ENCODE results near the gene TSC22D1. TPM values are rescaled to one million over a fixed set of nuclear protein-coding genes. Genes with fewer than 3 reads are reported as not detected.
A peak's percentile ranks its signal among the peaks of the same experiment; 100 is the strongest.

The TSC22D1 gene
- total and polyA plus RNA-seq, 2 of the 4 experiments (the other 2 are of a cell fraction): 30.8 to 42.2 TPM

DNA sequence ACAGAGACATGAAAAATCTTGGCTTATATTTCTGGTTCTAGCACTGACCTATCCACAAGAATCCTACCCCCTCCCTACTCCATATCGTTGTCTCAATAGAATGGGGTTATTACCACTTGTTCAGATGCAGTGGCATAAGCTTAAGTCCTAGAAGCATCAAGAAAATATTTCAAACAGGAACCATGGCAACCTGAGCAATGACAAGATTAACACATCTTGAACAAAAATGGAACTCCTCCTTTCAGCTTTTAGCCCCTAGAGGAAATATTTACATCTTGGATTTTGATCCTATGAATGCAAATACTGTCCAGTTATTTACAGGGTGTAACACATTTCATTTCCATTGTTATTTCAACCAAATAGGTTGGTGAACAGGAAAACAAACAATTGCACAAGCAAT, 46.1 kb upstream of the TSC22D1 start:
- no TSS peak for BruUV-seq (replicated peaks)
- Histone ChIP-seq H3K4me3 (ENCODE audit: insufficient read depth, low read depth, low read length) (no peak overlapping the region), H2BK120ac (ENCODE audit: low read depth, low read length) (no peak overlapping the region), H2AK9ac (replicated peaks; ENCODE audit: low read depth, low read length, poor library complexity) (no peak overlapping the region), H3K36me3 (ENCODE audit: control insufficient read depth, insufficient read depth, low read length) (no peaks in the 10 kb centered on the region), H3K23ac (ENCODE audit: low read depth, low read length) (no peak overlapping the region), H3K9me1 (ENCODE audit: insufficient read depth, low read length) (no peaks in the 10 kb centered on the region), H4K8ac (ENCODE audit: low read depth in 2 of 2, low read length in 2 of 2) (no peak overlapping the region), H3K56ac (ENCODE audit: extremely low read depth, insufficient read depth, low read length) (no peak overlapping the region), H3K14ac (replicated peaks; ENCODE audit: low read depth, low read length) (no peak overlapping the region), H3K27me3 (ENCODE audit: control insufficient read depth, insufficient read depth, low read length) (no peaks in the 10 kb centered on the region), H3K27ac (ENCODE audit: insufficient read depth, low read length) (no peak overlapping the region), H4K5ac (ENCODE audit: low read depth, low read length) (no peak overlapping the region; the same call in 1 of the 2 replicates), H2AFZ (replicated peaks; ENCODE audit: low read length, poor library complexity) (no peak overlapping the region), H4K91ac (ENCODE audit: insufficient read depth, low read depth, low read length) (no peak overlapping the region), H3K4me1 (ENCODE audit: control insufficient read depth, insufficient read depth, low read length) (peaks cover 3% of the 10 kb centered on the region; the same call in 1 of the 2 replicates), H2AK5ac (ENCODE audit: low read depth, low read length) (no peak overlapping the region), H3K18ac (ENCODE audit: low read depth, low read length) (no peak overlapping the region; the same call in 1 of the 2 replicates), H3K4ac (ENCODE audit: low read depth, low read length) (no peak overlapping the region), H4K20me1 (ENCODE audit: insufficient read depth, low read length) (no peaks in the 10 kb centered on the region), H2BK20ac (ENCODE audit: low read depth, low read length) (no peak overlapping the region; the same call in 1 of the 2 replicates), H3K9me3 (ENCODE audit: control insufficient read depth, insufficient read depth, low read length) (no peaks in the 10 kb centered on the region), H3K79me1 (ENCODE audit: low read depth in 1 of 2, low read length in 2 of 2) (no peaks in the 10 kb centered on the region), H3K4me2 (ENCODE audit: low read depth, low read length) (no peak overlapping the region), H3K9ac (ENCODE audit: low read depth, low read length) (no peak overlapping the region), H2BK15ac (ENCODE audit: low read depth, low read length) (peak overlapping the region; percentile 25; the same call in 1 of the 3 replicates), H2BK5ac (ENCODE audit: low read depth, low read length, poor library complexity, severe bottlenecking) (no peak overlapping the region)
- no CpG with 5 or more reads among the region's 1 CpG for WGBS, 2 experiments (ENCODE audit: extremely low coverage in 2 of 2, insufficient read length in 1 of 2)
- ATAC-seq (ENCODE audit: low read depth) (no peak), DNase-seq (no peak)
- in situ Hi-C loops (cut with MboI; ENCODE audit: low sequenced_read_pairs) (no loop called here), intact Hi-C loops (cut with micrococcal nuclease) (no loop called here), dilution Hi-C loops (cut with HindIII; ENCODE audit: low sequenced_read_pairs, unreplicated experiment) (no loop called here)
- POLR2A ChIA-PET (ENCODE audit: unreplicated experiment): no interaction called here
- TF ChIP-seq CEBPB (IDR thresholded peaks at IDR 0.05; ENCODE audit: low read depth, low read length): no peak
- TF ChIP-seq MXI1 (IDR thresholded peaks at IDR 0.05; ENCODE audit: borderline replicate concordance, low read depth, low read length): no peak
- no peak for TF ChIP-seq MAZ (IDR thresholded peaks at IDR 0.05; ENCODE audit: borderline replicate concordance, low read depth, low read length)
- TF ChIP-seq, protein P1, sequence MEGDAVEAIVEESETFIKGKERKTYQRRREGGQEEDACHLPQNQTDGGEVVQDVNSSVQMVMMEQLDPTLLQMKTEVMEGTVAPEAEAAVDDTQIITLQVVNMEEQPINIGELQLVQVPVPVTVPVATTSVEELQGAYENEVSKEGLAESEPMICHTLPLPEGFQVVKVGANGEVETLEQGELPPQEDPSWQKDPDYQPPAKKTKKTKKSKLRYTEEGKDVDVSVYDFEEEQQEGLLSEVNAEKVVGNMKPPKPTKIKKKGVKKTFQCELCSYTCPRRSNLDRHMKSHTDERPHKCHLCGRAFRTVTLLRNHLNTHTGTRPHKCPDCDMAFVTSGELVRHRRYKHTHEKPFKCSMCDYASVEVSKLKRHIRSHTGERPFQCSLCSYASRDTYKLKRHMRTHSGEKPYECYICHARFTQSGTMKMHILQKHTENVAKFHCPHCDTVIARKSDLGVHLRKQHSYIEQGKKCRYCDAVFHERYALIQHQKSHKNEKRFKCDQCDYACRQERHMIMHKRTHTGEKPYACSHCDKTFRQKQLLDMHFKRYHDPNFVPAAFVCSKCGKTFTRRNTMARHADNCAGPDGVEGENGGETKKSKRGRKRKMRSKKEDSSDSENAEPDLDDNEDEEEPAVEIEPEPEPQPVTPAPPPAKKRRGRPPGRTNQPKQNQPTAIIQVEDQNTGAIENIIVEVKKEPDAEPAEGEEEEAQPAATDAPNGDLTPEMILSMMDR (conservative IDR thresholded peaks at IDR 0.05; ENCODE audit: low read depth, low read length): no peak
- TF ChIP-seq, protein P2, sequence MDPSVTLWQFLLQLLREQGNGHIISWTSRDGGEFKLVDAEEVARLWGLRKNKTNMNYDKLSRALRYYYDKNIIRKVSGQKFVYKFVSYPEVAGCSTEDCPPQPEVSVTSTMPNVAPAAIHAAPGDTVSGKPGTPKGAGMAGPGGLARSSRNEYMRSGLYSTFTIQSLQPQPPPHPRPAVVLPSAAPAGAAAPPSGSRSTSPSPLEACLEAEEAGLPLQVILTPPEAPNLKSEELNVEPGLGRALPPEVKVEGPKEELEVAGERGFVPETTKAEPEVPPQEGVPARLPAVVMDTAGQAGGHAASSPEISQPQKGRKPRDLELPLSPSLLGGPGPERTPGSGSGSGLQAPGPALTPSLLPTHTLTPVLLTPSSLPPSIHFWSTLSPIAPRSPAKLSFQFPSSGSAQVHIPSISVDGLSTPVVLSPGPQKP (IDR thresholded peaks at IDR 0.05; ENCODE audit: borderline replicate concordance, low read depth, low read length): no peak
- TF ChIP-seq RAD21 (IDR thresholded peaks at IDR 0.05; ENCODE audit: low read length): no peak
- no peak for TF ChIP-seq MAFK (IDR thresholded peaks at IDR 0.05; ENCODE audit: low read depth, low read length)
- no peak for TF ChIP-seq SMC3 (IDR thresholded peaks at IDR 0.05; ENCODE audit: low read depth, low read length)
- no peak for TF ChIP-seq RFX5 (IDR thresholded peaks at IDR 0.05; ENCODE audit: low read depth, low read length)
- no peak for TF ChIP-seq RCOR1 (IDR thresholded peaks at IDR 0.05; ENCODE audit: insufficient replicate concordance, low read length)
- TF ChIP-seq, protein P3, sequence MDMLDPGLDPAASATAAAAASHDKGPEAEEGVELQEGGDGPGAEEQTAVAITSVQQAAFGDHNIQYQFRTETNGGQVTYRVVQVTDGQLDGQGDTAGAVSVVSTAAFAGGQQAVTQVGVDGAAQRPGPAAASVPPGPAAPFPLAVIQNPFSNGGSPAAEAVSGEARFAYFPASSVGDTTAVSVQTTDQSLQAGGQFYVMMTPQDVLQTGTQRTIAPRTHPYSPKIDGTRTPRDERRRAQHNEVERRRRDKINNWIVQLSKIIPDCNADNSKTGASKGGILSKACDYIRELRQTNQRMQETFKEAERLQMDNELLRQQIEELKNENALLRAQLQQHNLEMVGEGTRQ (IDR thresholded peaks at IDR 0.05; ENCODE audit: low read depth, low read length): no peak
- TF ChIP-seq POLR2A (IDR thresholded peaks at IDR 0.05; ENCODE audit: low read depth, low read length): no peak
- no peak for TF ChIP-seq FOS (IDR thresholded peaks at IDR 0.05; ENCODE audit: low read depth, low read length)
- TF ChIP-seq CHD1 (IDR thresholded peaks at IDR 0.05; ENCODE audit: low read depth, low read length): no peak
- CTCF ChIA-PET: no interaction called here

All from IMR-90 (cell line).